Measurements from ENCODE around the gene TROAP.

Gene TROAP

DNA sequence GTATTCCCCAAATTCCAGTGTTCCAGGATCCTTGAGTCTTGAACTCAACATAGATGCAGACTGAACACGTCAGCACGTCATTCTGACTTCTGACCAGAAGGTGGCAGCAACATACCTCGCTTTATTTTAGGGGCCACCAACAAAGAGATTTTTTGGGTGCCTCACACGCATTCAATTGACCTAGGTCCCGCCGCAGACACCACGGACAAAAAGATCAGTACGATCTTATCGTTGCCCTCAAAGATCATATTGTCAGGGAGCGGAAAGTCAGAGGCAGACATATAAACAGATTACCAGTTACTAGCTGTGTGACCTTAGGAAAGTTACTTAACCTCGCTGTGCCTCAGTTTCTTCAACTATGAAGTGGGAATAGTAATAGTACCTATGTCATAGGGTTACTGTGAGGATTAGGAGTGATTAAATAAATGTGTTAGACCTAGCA is 34.6 kb upstream of the TROAP start:
- H3K4me1 Mint-ChIP-seq: no peaks in the 10 kb centered on the region
- no peaks in the 10 kb centered on the region for H3K36me3 Mint-ChIP-seq (ENCODE audit: low read depth)
- DNase-seq (peak; percentile 64), ATAC-seq (peak; percentile 49)
- H3K9me3 Mint-ChIP-seq: no peaks in the 10 kb centered on the region
- peaks cover 22% of the 10 kb centered on the region for H3K27me3 Mint-ChIP-seq
- no peak overlapping the region for H3K4me3 Mint-ChIP-seq
- H3K27ac Mint-ChIP-seq: no peak overlapping the region

DNA sequence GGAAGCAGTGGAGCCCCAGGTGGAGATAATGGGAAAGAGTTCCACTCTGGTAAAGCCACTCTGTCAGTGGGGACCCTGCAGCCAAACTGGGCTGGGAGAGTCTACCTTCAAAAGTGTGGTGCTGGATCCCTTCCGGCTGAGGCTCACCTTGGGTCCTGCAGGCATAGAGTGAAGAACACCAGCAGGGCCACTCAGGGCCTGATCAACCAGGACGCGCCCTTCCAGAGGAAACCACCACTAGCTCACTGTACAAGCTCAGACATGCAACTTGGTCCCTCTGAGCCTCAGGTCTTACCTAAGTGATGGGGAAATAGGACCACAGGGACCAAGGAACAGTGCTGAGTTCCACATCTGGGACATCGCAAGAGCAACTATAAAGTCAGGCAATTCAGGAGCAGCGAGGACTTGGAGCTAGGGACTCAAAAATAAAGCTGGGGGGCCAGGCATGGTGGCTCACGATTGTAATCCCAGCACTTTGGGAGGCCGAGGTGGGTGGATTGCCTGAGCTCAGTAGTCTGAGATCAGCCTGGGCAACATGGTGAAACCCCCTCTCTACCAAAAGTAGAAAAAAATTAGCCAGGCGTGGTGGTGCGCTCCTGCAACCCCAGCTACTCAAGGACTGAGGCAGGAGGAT is 34.0 kb upstream of the TROAP start:
- no peak overlapping the region for H3K4me3 Mint-ChIP-seq
- DNase-seq (no peak), ATAC-seq (no peak)
- no peaks in the 10 kb centered on the region for H3K4me1 Mint-ChIP-seq
- no peaks in the 10 kb centered on the region for H3K36me3 Mint-ChIP-seq (ENCODE audit: low read depth)
- H3K27ac Mint-ChIP-seq: no peak overlapping the region
- peaks cover 28% of the 10 kb centered on the region for H3K27me3 Mint-ChIP-seq
- H3K9me3 Mint-ChIP-seq: no peaks in the 10 kb centered on the region

GRCh38 chr12:49292729-49293055 is 30.4 kb upstream of the TROAP start:
- H3K27ac Mint-ChIP-seq: no peak overlapping the region
- DNase-seq (no peak), ATAC-seq (no peak)
- peaks cover 44% of the 10 kb centered on the region for H3K27me3 Mint-ChIP-seq
- H3K9me3 Mint-ChIP-seq: no peaks in the 10 kb centered on the region
- peaks cover 12% of the 10 kb centered on the region for H3K4me1 Mint-ChIP-seq
- H3K36me3 Mint-ChIP-seq (ENCODE audit: low read depth): no peaks in the 10 kb centered on the region
- no peak overlapping the region for H3K4me3 Mint-ChIP-seq

DNA sequence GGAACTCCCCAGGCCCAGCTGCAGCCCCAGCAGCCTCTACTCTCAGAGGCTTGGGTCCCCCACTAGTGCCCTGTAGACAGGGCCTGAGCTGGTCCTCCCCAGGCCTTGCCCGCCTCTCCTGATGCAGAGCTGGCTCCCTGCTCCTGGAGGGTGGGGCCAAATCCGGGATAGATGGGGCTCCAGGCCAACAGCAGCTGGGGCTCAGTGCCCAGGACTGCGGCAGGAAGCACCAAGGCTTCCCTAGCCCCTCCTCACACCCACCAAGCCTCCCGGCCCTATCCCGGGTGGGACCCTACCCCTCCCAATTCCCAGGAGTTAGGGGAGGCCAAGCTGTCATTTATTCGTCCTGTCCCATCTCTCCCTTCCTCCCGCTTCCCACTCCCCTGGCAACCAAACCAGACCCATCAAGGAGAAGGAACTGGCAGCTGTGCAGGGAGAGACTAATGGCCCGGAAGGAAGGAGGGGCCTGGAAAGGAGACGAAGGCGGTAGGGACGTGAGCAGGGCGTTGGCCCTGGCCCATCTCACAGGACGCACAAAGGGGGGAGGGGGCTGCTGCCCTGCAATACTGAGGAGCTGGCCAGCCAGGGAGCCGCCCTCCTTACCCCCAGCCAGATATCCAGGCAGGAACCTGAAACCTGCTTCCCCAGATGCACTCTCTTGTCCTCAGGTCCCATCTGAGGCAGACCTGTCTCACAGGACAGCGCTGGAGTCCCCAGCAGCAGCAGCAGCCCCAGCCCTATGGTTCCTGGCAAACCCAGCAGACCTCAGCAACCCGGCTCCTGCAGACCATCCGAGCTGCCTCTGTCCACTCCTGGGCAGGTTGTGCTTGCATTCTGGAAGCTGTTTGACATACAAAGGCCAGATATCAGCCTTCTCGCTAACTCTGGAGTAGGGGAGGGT is 29.7 kb upstream of the TROAP start:
- ATAC-seq (no peak), DNase-seq (no peak)
- no peaks in the 10 kb centered on the region for H3K9me3 Mint-ChIP-seq
- peaks cover 44% of the 10 kb centered on the region for H3K27me3 Mint-ChIP-seq
- no peak overlapping the region for H3K27ac Mint-ChIP-seq
- H3K4me3 Mint-ChIP-seq: no peak overlapping the region
- H3K36me3 Mint-ChIP-seq (ENCODE audit: low read depth): no peaks in the 10 kb centered on the region
- peaks cover 13% of the 10 kb centered on the region for H3K4me1 Mint-ChIP-seq

DNA sequence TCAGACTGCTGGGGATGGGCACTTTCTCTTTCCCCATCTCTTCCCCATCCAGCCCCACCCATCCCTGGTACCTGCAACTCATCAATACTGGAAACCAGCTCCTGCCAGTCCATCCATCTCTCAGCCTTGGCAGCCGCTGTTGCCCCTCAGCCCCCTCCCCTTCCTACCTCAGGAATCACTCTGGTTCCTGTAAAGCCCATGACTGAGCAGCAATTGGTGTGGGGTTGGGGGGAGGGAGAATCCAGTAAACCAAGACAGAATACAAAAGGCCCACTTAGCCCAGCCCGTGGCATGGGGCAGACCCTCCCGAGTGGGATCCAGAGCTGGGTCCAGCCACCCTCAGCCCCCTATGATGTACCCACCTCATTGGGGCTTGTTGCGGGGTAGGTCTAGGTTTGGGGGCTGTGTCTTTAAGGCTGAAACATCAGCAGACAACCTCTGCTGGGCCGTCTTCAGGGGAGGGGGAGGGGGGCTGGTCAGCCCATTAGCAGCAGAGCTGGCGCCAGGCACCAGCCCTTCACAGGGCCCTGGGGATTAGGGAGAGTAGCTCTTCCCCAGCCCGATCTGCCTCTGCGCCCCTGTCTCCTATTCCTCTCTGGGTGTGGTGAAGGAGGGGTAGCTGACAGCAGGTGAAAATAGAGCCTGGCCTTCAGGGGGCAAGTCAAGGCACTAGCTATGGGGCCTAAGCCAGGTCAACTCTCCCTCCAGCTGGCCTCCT is 28.8 kb upstream of the TROAP start:
- H3K27ac Mint-ChIP-seq: no peak overlapping the region
- DNase-seq (no peak), ATAC-seq (no peak)
- H3K4me1 Mint-ChIP-seq: peaks cover 16% of the 10 kb centered on the region
- no peaks in the 10 kb centered on the region for H3K36me3 Mint-ChIP-seq (ENCODE audit: low read depth)
- H3K27me3 Mint-ChIP-seq: peaks cover 46% of the 10 kb centered on the region
- no peaks in the 10 kb centered on the region for H3K9me3 Mint-ChIP-seq
- no peak overlapping the region for H3K4me3 Mint-ChIP-seq

DNA sequence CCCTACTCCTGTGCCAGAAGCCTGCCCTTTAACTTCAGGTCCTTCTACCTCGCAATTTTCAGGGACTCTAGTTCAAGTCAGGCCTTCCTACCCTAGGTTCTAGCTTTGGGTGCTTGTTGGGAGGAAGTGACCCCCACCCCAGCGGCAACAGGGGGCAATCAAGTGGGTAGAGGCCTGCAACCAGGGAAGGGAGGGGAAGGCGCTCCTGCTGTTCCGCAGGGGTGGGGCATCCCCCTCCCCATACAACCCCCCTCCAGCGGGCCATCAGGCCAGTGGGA is 28.3 kb upstream of the TROAP start:
- DNase-seq: no peak
- H3K36me3 Mint-ChIP-seq (ENCODE audit: low read depth): no peaks in the 10 kb centered on the region
- H3K4me1 Mint-ChIP-seq: peaks cover 16% of the 10 kb centered on the region
- H3K9me3 Mint-ChIP-seq: no peaks in the 10 kb centered on the region
- H3K27me3 Mint-ChIP-seq: peaks cover 46% of the 10 kb centered on the region
- no peak overlapping the region for H3K27ac Mint-ChIP-seq
- no peak for ATAC-seq
- no peak overlapping the region for H3K4me3 Mint-ChIP-seq

- peaks cover 46% of the 10 kb centered on the region for H3K27me3 Mint-ChIP-seq
These were observed 27.7 kb upstream of the TROAP start, which contains the start of gene PRPH for GRCh38 chr12:49295082-49295936. Gene PRPH, plus strand, starts transcription at chr12:49295147. Its CDS starts 54 bp downstream, at chr12:49295201.

GRCh38 chr12:49296034-49296835 is 26.8 kb upstream of the TROAP start:
- peak overlapping the region; percentile 8 for H3K4me3 Mint-ChIP-seq
- ATAC-seq: peak; percentile 81
- peak; percentile 81 for DNase-seq
- peaks cover 52% of the 10 kb centered on the region for H3K27me3 Mint-ChIP-seq
- H3K27ac Mint-ChIP-seq: no peak overlapping the region
- H3K4me1 Mint-ChIP-seq: peaks cover 16% of the 10 kb centered on the region
- no peaks in the 10 kb centered on the region for H3K36me3 Mint-ChIP-seq (ENCODE audit: low read depth)
- H3K9me3 Mint-ChIP-seq: no peaks in the 10 kb centered on the region

More at GRCh38 chr12:49295082-49295936, 27.7 kb upstream of the TROAP start, which contains the start of gene PRPH:
- no peak within 1 kb of the TSS for H3K27ac Mint-ChIP-seq
- ATAC-seq (no peak), DNase-seq (no peak)
- no peaks in the 10 kb centered on the region for H3K9me3 Mint-ChIP-seq
- H3K4me3 Mint-ChIP-seq: no peak within 1 kb of the TSS
- H3K4me1 Mint-ChIP-seq: peaks cover 16% of the 10 kb centered on the region
- H3K36me3 Mint-ChIP-seq (ENCODE audit: low read depth): no peaks in the 10 kb centered on the region

GRCh38 chr12:49296836-49297694 is 26.0 kb upstream of the TROAP start:
- peak overlapping the region; percentile 34 for H3K4me3 Mint-ChIP-seq
- peaks cover 19% of the 10 kb centered on the region for H3K4me1 Mint-ChIP-seq
- H3K27me3 Mint-ChIP-seq: peaks cover 57% of the 10 kb centered on the region
- no peak for ATAC-seq
- H3K9me3 Mint-ChIP-seq: no peaks in the 10 kb centered on the region
- H3K27ac Mint-ChIP-seq: no peak overlapping the region
- DNase-seq: peak; percentile 50
- H3K36me3 Mint-ChIP-seq (ENCODE audit: low read depth): no peaks in the 10 kb centered on the region

DNA sequence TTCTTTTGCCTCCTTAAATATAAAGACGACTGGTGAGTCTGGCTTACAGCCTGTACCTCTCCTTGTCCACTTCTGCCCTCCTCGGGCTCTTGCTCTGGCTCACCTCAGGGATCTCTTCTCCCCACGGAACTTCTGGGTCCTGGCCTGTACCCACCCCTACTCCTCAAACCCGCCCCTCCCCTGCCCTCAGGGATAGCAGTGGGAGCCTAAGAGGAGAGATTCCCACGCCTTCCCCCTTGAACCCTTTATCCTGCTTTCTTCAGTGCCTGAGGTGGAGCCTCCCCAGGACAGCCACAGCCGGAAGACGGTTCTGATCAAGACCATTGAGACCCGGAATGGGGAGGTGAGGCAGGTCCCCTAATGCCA is 25.4 kb upstream of the TROAP start:
- Mint-ChIP-seq H3K4me1 (peaks cover 19% of the 10 kb centered on the region), H3K27ac (no peak overlapping the region), H3K27me3 (peaks cover 58% of the 10 kb centered on the region), H3K4me3 (no peak overlapping the region), H3K36me3 (ENCODE audit: low read depth) (no peaks in the 10 kb centered on the region), H3K9me3 (no peaks in the 10 kb centered on the region)
- ATAC-seq: no peak
- no peak for DNase-seq

DNA sequence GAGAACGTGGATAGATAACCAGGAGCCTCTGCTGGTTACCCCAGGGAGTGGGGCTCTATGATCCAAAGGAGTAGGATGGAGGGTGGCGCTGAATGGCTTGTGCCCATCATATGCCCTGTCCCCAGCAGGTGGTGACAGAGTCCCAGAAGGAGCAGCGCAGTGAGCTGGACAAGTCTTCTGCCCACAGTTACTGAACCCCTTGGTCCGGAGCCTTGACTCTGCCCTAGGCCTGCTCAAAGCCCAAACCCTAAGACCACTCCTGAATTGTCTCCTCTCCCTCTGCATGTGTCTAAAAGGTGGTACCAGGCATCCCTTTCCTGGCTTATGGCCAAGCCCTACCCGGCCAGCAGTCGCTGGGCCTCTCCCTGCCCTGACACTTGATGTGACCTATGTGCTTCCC is 24.9 kb upstream of the TROAP start:
- peak; percentile 40 for ATAC-seq

GRCh38 chr12:49301760-49302159 is 21.3 kb upstream of the TROAP start:
- Mint-ChIP-seq H3K27ac (no peak overlapping the region), H3K9me3 (no peaks in the 10 kb centered on the region), H3K27me3 (peaks cover 46% of the 10 kb centered on the region), H3K4me3 (no peak overlapping the region), H3K36me3 (ENCODE audit: low read depth) (no peaks in the 10 kb centered on the region), H3K4me1 (peaks cover 14% of the 10 kb centered on the region)
- no peak for DNase-seq
- peak; percentile 50 for ATAC-seq

More for the DNA sequence above, 24.9 kb upstream of the TROAP start:
- Mint-ChIP-seq H3K36me3 (ENCODE audit: low read depth) (no peaks in the 10 kb centered on the region), H3K27ac (no peak overlapping the region), H3K27me3 (peaks cover 63% of the 10 kb centered on the region), H3K4me3 (no peak overlapping the region), H3K9me3 (no peaks in the 10 kb centered on the region), H3K4me1 (peaks cover 19% of the 10 kb centered on the region)
- DNase-seq: no peak

GRCh38 chr12:49304161-49304560 is 18.9 kb upstream of the TROAP start:
- no peaks in the 10 kb centered on the region for H3K36me3 Mint-ChIP-seq (ENCODE audit: low read depth)
- no peak overlapping the region for H3K4me3 Mint-ChIP-seq
- no peak for ATAC-seq
- peaks cover 3% of the 10 kb centered on the region for H3K4me1 Mint-ChIP-seq
- H3K27me3 Mint-ChIP-seq: peaks cover 41% of the 10 kb centered on the region
- H3K27ac Mint-ChIP-seq: no peak overlapping the region
- H3K9me3 Mint-ChIP-seq: no peaks in the 10 kb centered on the region
- DNase-seq: no peak
